Aorta (tissue), 5 donors: ENCODE data around the gene PROSER3. TPM values are rescaled to one million over a fixed set of nuclear protein-coding genes. Genes with fewer than 3 reads are reported as not detected.

Source experiments
- ATAC-seq: fragments of 200-7000 bp; cut with Tn5 transposase; one replicate; pipeline ENCODE4 v1.9.1; 2022; ENCODE audit warnings: moderate library complexity; ENCODE audit not compliant: low FRiP score
- DNase-seq, 2 donors: peaks; one replicate each; pipeline ENCODE4 v3.0.0-alpha.2; 2020
- H3K27ac ChIP-seq, 2 donors: one replicate each; pipeline ENCODE4 v1.5.1; 2013; ENCODE audit warnings: low read length in 2 of 2, mild to moderate bottlenecking in 2 of 2, moderate library complexity in 2 of 2, control low read depth in 1 of 2, inconsistent platforms in 1 of 2, low read depth in 1 of 2
- H3K27me3 ChIP-seq, 2 donors: one replicate each; pipeline ENCODE4 v1.6.1; 2013; ENCODE audit warnings: control low read depth in 1 of 2, low read length in 1 of 2, mild to moderate bottlenecking in 1 of 2, moderate library complexity in 1 of 2; ENCODE audit not compliant: insufficient read depth in 2 of 2, control insufficient read depth in 1 of 2
- H3K36me3 ChIP-seq, 2 donors: one replicate each; pipeline ENCODE4 v1.6.1; 2013; ENCODE audit warnings: control low read depth in 1 of 2, low read length in 1 of 2, mild to moderate bottlenecking in 1 of 2; ENCODE audit not compliant: insufficient read depth in 2 of 2, control insufficient read depth in 1 of 2
- H3K4me1 ChIP-seq, 2 donors: one replicate each; pipeline ENCODE4 v1.6.1; 2013; ENCODE audit warnings: low read length in 2 of 2, control low read depth in 1 of 2, mild to moderate bottlenecking in 1 of 2, moderate library complexity in 1 of 2; ENCODE audit not compliant: insufficient read depth in 2 of 2, control insufficient read depth in 1 of 2
- H3K4me3 ChIP-seq, 2 donors: one replicate each; pipeline ENCODE4 v1.5.1; 2013; ENCODE audit warnings: low read length in 2 of 2, control low read depth in 1 of 2, mild to moderate bottlenecking in 1 of 2
- H3K9me3 ChIP-seq: one replicate; pipeline ENCODE4 v1.6.1; 2013; ENCODE audit warnings: mild to moderate bottlenecking, low read length; ENCODE audit not compliant: control insufficient read depth
- WGBS, 2 donors: extraction: QIAGEN DNeasy Blood & Tissue Kit; methylation state at CpG; one replicate each; pipeline ENCODE4 v1.1.7; 2013; 5-methylcytosine and 5-hydroxymethylcytosine counted together
- intact Hi-C, 2 donors: fragments of 100-400 bp; cut with DNase I; formaldehyde crosslinking; loops; one replicate each; pipeline versions ENCODE4 v1.14.2 to v1.15.0; 2022
- polyA plus RNA-seq, 2 donors: library from polyadenylated mRNA; stranded (reverse); fragments of 200-250 nt; gene quantifications; one replicate each; pipeline ENCODE4 v1.2.3, GENCODE V29; 2013
- total RNA-seq, 2 donors: library from RNA; stranded (reverse); fragmentation: NEBNext Ultra II Directional; extraction: Animal tissue kit (Norgen Biotek cat#: 25700); gene quantifications; one replicate each; pipeline ENCODE4 v1.2.1, GENCODE V29; 2021
- donor health status: healthy with polysubstance abuse.
- donor health status: Bipolar disorder and iron deficiency.
- donor health status: DM: no; HTN: no; CAD: no.
- donor health status: DM: no; HTN: no; CAD: no.
- donor health status: DM: yes; HTN: yes; CAD: no.

PROSER3 gene
- total and polyA plus RNA-seq, 4 donors: 4.1 to 19.6 (median 18.7) TPM

DNA sequence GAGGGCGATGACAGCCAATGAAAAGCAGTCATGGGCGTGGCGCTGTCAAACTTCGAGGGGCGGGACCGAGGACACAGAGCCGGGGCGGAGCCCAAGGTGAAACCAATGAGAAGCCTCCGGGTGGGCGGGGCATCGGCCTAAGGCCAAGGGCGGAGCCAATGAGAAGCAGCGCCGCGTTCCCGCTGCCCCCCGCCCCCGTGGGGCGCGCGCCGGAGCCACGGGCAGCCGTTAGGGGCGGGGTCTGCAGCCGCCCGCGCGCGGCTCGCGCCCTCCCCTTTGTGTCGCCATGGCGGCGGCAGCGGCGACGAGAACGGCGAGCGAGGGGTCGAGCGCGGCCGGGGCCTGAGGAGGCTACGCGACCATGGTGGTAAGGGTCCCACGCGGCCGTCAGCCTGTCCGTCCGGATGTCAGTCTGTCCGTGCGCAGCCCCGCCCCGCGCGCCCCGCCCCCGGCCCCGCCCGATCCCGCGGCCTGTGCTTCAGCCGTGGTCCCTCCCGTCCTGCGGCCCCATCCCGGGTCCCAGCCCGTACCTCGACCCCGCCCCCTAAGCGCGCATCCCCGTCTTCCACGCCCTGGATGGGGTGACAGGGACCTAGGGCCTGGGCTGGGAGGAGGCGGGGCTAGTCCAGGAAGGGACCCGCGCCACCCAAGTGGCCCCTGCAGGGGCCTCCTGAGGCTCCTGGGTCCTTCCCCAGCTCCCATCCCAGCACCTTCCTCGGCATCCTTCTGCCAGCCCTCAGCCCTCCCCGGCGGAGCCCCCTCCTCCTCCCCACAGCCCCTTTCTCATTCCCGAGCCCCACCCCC is 17.5 kb downstream of the PROSER3 start, which contains the start of gene ARHGAP33:
ARHGAP33 (plus strand) TSS at position 267 of the 804 bp plus-strand sequence; CDS start at position 362, 95 bp downstream.
- peak; percentile 99 to 100 for DNase-seq
- intact Hi-C loops: loop anchor here in 1 of 2 donors (5.0 kb wide), 1 partner anchor 102 kb away; no protein-coding TSS in a partner anchor
- H3K27ac ChIP-seq: no peak within 1 kb of the TSS
- H3K36me3 ChIP-seq: no peaks in the 10 kb centered on the region
- WGBS, 2 donors: 0 to 1% methylated on average over 28 to 82 of the region's 82 CpGs
- no peaks in the 10 kb centered on the region for H3K4me1 ChIP-seq
- peak within 1 kb of the TSS; percentile 73 to 91 for H3K4me3 ChIP-seq
- H3K9me3 ChIP-seq: no peaks in the 10 kb centered on the region
- peak; percentile 99 for ATAC-seq
- H3K27me3 ChIP-seq: no peaks in the 10 kb centered on the region

DNA sequence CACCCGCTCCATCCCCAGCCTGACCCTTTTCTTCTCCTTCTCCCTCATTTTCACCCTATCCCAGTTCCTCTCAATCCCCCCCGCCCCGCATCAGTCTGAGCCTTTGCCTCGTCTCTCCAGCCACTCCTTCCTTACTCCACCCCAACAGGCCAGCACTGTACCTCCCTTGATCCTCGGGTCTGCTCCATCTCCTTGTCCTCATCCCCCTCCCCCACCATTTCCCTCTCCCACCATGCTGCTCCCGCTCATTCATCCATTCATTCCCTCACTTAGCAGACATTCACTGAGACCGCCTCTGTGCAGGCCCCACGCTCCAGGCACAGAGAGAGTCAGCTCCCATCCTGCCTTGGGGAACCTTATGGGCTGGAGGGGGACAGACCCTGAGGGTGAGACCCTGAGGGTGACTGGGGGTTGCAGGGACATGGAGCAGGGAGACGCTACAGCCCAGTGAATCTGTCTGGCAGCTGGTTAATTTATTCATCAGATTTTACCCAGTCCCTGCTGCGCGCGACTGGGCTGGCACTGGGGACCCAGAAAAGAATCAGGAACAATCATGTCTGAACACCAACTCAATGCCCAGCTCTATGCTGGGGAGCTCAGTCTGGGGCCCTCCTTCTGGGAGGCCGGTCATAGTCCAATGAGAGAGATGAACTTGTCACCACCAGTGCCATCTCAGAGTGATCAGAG is 18.3 kb downstream of the PROSER3 start:
- H3K4me1 ChIP-seq: no peaks in the 10 kb centered on the region
- intact Hi-C loops: loop anchor here in 1 of 2 donors (5.0 kb wide), 1 partner anchor 101 kb away; no protein-coding TSS in a partner anchor
- no peaks in the 10 kb centered on the region for H3K9me3 ChIP-seq
- no peak for ATAC-seq
- no peaks in the 10 kb centered on the region for H3K27me3 ChIP-seq
- H3K27ac ChIP-seq: no peak overlapping the region
- no peak for DNase-seq
- peak overlapping the region; percentile 73 to 91 for H3K4me3 ChIP-seq
- WGBS, 2 donors: 45 to 49% methylated on average over 13 of the region's 13 CpGs
- H3K36me3 ChIP-seq: peaks cover 0 to 1% of the 10 kb centered on the region in 2 donors

DNA sequence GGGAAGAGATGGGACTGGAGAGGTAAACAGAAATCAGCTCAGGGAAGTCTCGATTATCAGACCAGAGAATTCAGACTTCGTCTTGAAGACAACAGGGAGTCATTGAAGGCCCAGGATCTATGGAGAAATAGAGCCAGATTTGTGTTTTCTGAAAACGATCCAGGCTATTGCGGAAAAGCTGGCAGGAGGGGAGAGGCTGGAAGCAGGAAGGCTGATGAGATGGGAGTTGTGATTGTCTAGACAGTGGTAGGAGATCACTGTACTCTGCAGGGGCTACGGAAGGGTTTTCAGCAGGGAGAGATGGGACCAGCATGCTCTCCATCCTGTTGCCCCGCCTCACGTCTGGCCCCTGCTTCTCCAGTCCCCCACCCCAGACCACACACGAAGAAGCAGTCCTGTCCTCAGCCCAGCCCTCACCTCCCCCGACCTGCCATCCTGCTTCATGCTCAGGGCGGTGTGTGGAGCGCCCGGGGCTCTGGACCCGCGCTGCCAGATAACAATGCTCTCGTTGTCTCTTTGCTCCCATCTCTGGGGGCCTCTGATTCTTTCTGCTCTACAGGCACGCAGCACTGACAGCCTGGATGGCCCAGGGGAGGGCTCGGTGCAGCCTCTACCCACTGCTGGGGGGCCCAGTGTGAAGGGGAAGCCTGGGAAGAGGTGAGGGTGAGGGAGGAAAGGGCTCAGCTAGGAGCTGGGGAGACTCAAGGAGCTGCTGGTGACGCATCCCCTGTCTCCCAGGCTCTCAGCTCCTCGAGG is 19.3 kb downstream of the PROSER3 start:
- H3K36me3 ChIP-seq: peaks cover 0 to 1% of the 10 kb centered on the region in 2 donors
- no peak for ATAC-seq
- no peaks in the 10 kb centered on the region for H3K27me3 ChIP-seq
- no peaks in the 10 kb centered on the region for H3K4me1 ChIP-seq
- DNase-seq: peak in 1 of 2 donors; percentile 69
- no peak overlapping the region for H3K4me3 ChIP-seq
- H3K27ac ChIP-seq: no peak overlapping the region
- intact Hi-C loops: loop anchor here in 1 of 2 donors (5.0 kb wide), 1 partner anchor 100 kb away; no protein-coding TSS in a partner anchor
- 64 to 73% methylated on average over 19 of the region's 19 CpGs for WGBS, 2 donors
- no peaks in the 10 kb centered on the region for H3K9me3 ChIP-seq

DNA sequence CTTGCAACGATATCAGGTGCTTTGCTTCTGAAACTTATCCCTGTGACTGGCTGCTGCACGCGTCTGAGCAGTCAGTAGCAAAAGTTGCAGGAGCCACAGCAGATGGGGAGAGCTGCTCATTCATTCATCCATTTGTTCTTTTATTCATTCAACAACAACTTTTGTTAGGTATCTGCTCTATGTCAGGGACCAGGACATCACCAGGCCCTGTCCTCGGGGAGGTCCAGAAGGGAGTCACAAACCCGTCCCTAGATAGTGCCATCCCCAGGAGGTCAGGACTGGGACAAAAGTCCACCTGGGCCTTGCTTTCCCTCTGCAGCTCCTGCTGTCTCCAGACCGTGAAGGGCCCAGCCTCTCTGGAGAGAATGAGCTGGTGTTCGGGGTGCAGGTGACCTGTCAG is 20.0 kb downstream of the PROSER3 start:
- peaks cover 0 to 1% of the 10 kb centered on the region in 2 donors for H3K36me3 ChIP-seq

DNA sequence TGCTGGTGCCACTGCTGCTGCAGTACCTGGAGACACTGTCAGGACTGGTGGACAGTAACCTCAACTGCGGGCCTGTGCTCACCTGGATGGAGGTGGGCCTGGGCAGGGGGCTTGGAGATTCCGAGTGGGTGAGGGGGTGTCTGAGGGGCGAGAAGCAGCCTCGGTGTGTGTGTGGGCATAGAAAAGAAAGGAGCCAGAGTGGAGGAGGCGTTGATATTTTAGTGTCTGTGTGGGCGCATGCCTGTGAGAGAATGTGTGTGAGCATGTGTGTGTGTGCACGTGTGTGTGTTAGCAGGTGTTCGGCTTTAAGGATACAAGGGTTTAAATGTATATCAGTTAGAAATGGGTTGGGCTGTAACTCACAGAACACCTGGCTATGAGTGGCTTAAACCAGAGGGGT is 21.1 kb downstream of the PROSER3 start:
- Histone ChIP-seq H3K27ac (no peak overlapping the region), H3K27me3 (no peaks in the 10 kb centered on the region), H3K4me1 (no peaks in the 10 kb centered on the region), H3K4me3 (no peak overlapping the region), H3K36me3 (peaks cover 0 to 1% of the 10 kb centered on the region in 2 donors), H3K9me3 (no peaks in the 10 kb centered on the region)
- no peak for DNase-seq
- intact Hi-C loops: loop anchor here in 1 of 2 donors (5.0 kb wide), 1 partner anchor 98 kb away; no protein-coding TSS in a partner anchor
- ATAC-seq: no peak
- WGBS, 2 donors: 90 to 92% methylated on average over 8 of the region's 8 CpGs

More for the DNA sequence above, 20.0 kb downstream of the PROSER3 start:
- WGBS, 2 donors: 85 to 91% methylated on average over 7 of the region's 7 CpGs
- ATAC-seq: no peak
- intact Hi-C loops: loop anchor here in 1 of 2 donors (5.0 kb wide), 1 partner anchor 99 kb away; no protein-coding TSS in a partner anchor
- Histone ChIP-seq H3K27me3 (no peaks in the 10 kb centered on the region), H3K4me3 (no peak overlapping the region), H3K27ac (no peak overlapping the region), H3K9me3 (no peaks in the 10 kb centered on the region), H3K4me1 (no peaks in the 10 kb centered on the region)
- DNase-seq: no peak

DNA sequence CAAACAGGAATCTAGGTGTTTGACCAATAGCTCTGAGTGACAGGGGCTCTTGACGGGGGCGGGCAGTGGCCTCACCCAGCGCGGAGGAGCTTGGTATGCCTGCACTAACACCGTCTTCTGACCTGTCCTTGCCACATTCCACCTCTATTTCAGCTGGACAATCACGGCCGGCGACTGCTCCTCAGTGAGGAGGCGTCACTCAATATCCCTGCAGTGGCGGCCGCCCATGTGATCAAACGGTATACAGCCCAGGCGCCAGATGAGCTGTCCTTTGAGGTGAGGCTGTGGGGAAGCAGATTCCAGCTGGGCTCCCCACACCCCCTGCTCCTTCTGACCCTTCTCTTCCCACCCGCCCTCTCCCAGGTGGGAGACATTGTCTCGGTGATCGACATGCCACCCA is 22.1 kb downstream of the PROSER3 start:
- WGBS, 2 donors: 94% methylated on average over 12 to 16 of the region's 16 CpGs
- Histone ChIP-seq H3K4me1 (no peaks in the 10 kb centered on the region), H3K27ac (no peak overlapping the region), H3K36me3 (peaks cover 0 to 1% of the 10 kb centered on the region in 2 donors), H3K4me3 (no peak overlapping the region), H3K27me3 (no peaks in the 10 kb centered on the region), H3K9me3 (no peaks in the 10 kb centered on the region)
- ATAC-seq (no peak), DNase-seq (no peak)
- intact Hi-C loops: no loop called here

DNA sequence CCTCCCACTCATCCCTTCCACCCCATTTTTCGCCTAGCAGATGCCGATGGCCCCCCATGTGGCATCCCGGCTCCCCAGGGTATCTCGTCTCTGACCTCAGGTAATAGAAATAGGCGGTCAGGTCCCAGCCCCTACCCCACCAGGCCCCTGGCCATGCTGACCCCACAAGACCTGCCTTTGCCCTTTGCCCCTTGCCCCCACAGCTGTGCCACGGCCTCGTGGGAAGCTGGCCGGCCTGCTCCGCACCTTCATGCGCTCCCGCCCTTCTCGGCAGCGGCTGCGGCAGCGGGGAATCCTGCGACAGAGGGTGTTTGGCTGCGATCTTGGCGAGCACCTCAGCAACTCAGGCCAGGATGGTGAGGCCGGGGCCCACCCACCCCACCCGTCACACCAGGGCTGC is 22.7 kb downstream of the PROSER3 start:
- no peaks in the 10 kb centered on the region for H3K27me3 ChIP-seq
- WGBS, 2 donors: 94 to 95% methylated on average over 20 of the region's 20 CpGs
- no peaks in the 10 kb centered on the region for H3K4me1 ChIP-seq
- H3K36me3 ChIP-seq: peaks cover 0 to 1% of the 10 kb centered on the region in 2 donors
- H3K9me3 ChIP-seq: no peaks in the 10 kb centered on the region
- H3K27ac ChIP-seq: no peak overlapping the region
- intact Hi-C loops: no loop called here
- DNase-seq (no peak), ATAC-seq (no peak)
- H3K4me3 ChIP-seq: no peak overlapping the region

DNA sequence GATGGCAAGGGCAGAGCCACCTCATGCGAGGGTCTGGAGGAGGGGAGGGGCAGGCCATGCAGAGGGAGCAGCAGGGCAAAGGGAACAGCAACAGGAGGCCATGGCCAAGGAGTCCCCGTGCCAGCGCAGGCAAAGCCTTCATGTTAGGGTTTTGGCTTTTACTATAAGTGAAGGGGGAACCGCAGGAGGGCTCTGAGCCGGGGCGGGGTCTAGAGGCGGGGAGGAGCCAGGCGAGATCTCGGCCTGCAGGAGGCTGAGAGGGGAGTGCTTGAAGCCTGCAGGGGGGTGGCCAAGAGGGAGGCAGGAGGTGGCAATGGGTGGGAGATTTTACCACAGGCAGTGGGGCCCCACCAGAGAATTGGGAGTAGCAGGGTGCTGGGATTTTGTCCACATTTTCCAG is 23.7 kb downstream of the PROSER3 start:
- DNase-seq (no peak), ATAC-seq (no peak)
- WGBS, 2 donors: 69 to 72% methylated on average over 8 to 9 of the region's 9 CpGs
- Histone ChIP-seq H3K4me1 (no peaks in the 10 kb centered on the region), H3K27me3 (no peaks in the 10 kb centered on the region), H3K4me3 (no peak overlapping the region), H3K36me3 (peaks cover 0 to 1% of the 10 kb centered on the region in 2 donors), H3K27ac (no peak overlapping the region), H3K9me3 (no peaks in the 10 kb centered on the region)
- intact Hi-C loops: no loop called here
